GM19395 (cell line): ENCODE results near the gene MLST8.
A peak's percentile ranks its signal among the peaks of the same experiment; 100 is the strongest.

Source experiments
- ATAC-seq: cut with Tn5 transposase; IDR thresholded peaks from one replicate; pipeline ENCODE4 v1.9.1; 2021; ENCODE audit warnings: mild to moderate bottlenecking, moderate library complexity; ENCODE audit not compliant: unreplicated experiment

Gene MLST8, protein sequence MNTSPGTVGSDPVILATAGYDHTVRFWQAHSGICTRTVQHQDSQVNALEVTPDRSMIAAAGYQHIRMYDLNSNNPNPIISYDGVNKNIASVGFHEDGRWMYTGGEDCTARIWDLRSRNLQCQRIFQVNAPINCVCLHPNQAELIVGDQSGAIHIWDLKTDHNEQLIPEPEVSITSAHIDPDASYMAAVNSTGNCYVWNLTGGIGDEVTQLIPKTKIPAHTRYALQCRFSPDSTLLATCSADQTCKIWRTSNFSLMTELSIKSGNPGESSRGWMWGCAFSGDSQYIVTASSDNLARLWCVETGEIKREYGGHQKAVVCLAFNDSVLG

DNA sequence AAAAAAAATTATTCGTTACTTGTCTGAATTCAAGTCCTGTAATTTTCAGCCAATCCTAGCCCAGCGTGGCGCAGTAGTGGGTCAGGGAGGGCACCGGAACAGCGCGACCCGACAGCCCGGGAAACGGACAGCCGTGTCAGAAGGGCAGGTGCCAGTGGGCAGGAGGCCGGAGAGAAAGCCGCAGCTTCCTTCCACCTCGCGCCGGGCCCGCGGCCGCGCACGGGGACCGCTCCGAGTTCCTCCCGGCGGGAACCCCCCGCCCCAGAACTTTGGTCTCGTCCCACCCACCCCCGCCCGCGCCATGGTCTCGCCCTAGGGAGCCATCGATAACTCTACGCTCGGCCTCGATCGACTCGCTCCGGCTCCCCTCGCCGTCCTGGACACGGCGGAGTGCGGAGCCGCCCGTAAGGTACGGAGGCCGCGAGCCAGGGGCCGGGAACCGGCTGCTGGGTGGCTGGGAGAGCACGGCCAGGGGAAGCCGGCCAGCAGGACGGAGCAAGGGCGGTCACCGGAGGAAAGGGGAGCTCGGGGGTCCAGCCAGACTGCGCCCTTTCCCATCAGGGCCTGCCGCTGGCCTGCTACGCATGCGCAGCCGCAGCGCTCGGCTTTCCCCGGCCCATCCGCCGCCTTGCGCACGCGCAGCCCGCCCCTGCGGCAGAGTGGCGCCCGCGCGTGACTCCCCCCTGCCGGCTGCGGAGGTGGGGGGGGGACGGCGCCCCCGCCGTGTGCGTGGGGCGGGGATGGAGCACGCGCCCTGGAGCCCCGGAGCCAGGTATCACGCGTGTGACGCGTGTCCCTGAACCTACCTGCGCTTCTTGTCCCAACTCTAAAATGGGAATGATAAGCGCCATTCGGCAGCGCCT lies at the start of gene MLST8:
MLST8 (plus strand) TSS at position 351 of the 863 bp plus-strand sequence. CDS start 632 bp downstream, outside the sequence.
- ATAC-seq, result peak; percentile 72

DNA sequence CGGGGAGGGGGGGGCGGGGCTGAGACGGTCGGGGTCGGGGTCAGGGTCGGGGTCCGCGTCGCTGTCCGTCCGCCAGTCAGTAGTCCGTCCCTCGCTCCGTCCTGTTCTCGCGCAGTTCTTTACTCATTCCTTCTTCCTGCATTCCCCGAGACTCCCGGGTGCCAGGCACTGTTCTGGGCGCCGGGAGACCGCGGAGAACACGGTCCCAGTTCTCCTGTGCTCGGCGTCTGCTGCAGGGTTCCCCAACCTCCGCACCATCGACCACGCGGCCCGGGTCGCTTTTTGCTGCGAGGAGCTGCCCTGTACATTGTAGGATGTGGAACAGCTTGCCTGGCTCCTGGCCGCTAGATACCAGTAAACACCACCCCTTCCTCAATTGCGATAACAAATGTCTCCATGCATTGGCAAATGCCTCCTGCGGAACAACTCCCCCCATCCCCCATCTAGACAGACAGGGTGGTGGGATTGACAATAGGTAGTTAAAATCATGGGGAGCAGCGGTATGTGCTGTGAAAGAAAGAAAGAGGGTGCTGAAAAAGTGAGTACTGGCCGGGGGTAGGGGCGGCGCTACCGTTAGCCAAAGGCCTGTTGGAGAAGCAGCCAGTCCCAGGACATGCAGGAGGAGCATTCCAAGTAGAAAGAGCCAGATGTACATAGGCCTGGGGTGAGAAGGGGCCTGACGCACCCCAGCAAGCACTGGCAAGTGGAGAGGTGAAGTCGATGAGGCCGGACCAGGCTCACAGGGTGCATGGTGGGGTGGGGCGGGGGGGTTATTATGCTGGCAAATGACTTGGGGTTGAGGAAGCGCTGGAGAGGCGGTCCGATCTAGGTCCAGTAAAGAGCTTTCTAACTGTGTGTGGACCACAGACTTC lies 49.0 kb upstream of the MLST8 start:
- no peak for ATAC-seq

DNA sequence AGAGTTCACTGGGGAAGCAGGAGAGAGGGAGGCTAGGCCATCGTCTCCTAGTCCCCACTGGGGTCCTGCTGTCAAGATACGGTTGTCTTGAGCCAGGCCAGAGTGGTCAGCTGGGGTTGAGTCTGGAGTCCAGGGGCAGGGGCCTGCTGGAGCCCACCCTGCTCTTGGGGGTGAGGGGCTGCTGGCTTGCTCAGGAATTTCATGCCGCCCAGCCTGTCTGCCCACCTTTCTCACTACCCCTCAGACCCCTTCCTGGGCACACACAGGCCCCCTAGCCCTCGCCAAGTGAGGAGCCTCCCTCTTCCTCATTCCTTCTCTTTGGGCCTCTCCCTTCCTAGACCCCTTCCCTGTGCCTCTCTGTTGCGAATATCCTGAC lies 48.4 kb upstream of the MLST8 start:
- ATAC-seq, result no peak

- no peak for ATAC-seq
Measured at GRCh38 chr16:2157480-2158261, 47.6 kb upstream of the MLST8 start.

DNA sequence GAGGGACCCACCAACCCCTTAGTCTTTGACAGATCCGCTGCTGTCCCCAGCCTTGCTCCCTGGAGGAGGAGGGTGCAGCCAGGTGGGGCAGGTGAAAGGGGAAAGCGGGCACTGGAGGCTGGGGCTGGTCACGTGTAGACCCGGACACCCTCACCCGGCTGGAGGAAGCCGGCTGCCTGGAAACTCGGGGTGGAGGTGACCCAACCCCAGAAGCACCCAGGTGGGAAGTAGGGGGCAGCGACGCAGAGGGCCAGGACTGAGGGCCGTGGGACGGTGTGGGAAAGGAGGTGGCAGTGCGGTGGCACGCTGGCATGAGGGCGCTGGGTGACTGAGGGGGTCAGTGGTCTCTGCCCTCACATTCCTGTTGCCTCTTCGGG lies 47.0 kb upstream of the MLST8 start:
- no peak for ATAC-seq

DNA sequence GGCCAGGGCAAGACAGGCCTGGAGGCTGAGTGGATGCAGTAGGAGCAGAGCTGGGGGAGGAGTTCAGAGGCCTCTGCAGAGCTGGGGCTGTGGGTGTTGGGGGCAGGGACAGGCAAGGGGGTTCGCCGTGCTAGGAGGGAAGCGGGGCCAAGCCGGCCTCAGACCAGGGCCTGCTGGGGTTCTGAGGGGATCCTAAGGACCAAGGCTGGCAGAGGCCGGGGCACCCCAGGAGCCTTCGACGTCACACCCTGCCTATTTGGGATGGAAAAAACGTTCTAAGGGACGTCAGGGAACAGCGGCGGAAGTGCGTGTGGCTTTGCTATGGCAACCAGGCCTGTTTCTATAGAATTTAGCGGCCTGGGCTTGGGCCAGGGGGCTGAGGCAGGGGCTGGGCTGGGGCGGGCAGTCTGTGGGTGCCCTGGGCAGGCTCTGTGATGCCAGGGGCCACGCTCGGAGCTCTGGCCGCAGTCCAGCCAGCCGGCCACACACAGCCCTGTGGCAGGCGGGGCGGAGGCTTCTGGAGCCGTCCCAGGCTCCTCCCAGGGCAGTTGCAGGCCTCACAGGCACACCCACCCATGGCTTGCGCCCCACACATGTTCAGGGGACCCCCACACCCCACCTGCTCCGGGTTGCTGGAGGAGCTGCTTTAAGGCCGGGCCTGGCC lies 45.9 kb upstream of the MLST8 start:
- ATAC-seq, result no peak

DNA sequence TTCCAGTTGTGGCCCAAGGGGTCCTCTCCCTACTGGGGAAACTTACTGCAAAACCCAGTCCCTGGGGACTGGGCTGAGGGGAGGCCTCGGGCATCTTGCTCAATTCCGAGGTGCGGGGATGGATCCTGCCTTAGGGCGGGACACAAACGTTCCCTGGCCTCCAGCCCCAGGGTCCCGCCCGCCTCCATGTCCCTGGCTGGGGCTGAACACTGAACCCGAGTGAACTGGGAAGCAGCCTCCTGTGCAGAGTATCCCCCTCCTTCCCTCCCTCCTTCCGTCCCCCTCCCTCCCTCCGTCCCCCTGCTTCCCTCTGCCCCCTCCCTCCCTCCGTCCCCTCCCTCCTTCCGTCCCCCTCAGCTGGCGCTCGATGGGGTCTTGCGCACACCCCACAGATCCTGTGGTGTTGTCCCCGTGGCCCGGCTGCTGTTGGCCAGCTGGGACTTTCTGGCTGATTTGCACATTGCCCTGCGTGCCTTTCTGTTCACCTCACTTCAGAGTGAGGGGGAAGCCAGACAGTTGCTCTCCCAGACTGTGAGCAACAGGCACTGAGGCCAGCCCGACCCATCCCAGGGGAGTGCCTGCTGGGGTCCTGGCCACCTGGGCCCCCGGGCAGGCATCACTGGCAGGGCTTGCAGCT lies 44.2 kb upstream of the MLST8 start:
- no peak for ATAC-seq

DNA sequence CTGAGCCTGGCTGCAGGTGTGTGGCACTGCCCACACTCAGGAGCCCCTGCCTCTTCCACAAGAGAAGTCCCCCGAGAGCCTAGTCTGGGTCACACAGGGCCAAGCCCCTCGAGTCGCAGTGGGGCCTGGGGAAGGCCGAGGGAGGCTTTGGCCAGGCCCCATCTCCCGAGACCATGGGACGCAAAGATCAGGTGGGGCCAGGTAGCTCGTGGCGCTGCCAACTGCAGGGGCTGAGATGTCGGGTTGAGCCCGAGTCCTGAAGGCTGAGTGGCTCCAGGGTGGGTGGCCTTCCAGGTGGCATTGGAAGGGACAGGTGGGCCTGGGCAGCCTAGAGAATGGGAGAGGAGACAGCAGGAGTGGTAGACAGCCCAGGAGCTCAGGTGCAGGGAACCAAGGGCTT lies 43.3 kb upstream of the MLST8 start:
- no peak for ATAC-seq

DNA sequence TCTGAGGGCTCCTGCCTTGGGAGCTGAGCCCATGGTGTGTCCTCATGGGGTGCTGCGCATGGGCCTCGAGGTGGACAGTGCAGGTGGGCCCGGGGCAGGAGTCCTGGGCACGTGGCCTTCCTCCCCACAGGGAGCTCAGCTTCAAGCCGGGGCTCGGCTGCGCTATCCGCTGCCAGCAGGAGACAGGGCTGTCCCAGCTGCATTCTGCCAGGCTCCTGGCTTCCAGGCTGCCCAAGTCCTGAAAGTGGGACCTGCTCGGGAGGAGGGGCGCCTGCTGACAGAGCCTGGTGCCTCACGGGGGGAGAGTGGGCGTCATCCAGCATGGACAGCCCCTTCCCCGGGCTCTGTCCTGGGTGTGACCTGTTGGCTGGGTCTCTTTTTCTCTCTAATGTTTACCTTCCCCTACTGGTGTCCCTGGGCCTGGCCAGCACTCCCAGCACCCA lies 42.6 kb upstream of the MLST8 start:
- no peak for ATAC-seq

DNA sequence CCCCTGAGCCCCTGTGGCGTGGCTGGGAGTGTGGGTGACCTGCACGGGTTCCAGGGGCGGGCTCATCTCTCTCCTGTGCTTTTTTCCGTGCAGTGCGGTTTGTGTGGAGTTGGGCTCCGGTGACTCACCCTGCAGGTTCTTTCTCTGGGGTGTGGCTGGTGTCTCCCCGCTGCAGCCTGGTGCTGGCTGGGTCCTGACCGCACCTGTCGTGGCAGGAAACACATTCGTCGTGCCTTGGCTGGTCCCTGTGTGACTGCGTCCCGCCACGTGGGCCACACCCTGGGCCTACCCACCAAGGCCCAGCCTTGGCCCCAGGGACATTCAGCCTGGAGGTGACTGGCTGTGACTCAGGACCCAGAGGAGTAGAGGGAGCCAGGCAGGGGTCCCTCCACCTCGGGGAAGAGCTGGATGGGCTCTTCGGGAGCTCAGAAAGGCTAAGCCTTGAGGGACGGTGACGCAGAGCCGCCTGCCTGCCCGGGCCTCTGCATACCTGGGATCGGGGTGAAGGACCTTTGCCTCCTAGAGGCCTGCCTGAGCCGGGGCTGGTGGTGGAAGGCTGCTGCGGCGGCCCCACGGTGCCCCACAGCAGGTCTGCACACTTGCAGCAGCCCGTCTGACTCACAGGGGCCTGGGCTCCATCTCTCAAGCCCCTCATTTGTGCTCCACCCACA lies 41.9 kb upstream of the MLST8 start:
- ATAC-seq, result no peak

DNA sequence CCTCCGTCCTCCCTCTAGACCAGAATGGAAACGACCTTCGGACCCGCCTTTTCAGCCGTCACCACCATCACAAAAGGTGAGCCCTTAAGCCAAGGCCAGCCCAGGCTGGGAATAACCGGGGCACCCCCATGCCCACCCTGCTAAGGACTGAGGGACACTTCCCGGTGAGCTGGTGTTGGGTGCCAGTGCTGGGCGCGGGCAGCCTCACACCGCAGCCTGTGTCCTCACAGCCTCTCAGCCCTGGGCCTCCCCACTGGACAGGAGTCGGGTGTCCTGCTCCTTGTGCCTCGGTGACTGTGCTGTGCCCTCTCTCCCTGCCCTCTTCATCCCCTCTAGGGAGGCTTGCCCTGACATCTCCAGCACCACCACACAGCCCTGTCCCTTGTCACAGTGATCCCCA lies 39.4 kb upstream of the MLST8 start:
- ATAC-seq, result no peak

DNA sequence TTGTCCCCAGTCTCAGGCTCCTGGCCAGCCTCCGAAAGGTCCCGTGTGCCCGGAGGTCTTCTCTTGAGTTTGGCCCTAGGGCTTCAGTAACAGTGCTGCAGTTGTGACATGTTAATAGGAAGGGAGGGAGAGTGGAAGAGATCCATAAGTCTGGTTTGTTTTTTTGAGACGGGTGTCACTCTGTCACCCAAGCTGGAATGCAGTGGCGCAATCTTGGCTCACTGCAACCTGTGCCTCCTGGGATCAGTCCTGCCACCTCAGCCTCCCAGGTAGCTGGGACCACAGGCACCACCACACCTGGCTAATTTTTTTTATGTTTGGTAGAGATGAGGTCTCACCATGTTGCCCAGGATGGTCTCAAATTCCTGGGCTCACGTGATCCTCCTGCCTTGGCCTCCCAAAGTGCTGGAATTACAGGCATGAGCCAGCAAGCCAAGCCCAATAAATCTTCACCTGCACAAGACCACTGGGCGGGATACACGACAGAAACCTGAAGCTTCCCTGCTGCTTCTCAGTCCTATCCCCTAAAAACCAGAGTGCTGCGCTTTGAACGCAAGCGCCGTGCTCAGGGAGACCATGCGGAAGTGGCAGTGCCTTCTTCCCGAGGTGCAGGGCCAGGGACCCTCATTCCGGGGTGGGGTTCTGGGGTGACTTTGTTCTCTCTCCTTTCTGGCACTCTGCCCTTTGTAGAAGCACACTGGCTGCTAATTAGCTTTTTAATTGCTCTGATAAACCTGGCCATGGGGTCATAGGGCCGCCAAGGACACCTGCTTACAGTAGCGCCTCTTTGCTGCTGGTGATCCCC lies 38.8 kb upstream of the MLST8 start:
- ATAC-seq, result no peak

GRCh38 chr16:2167068-2167638 lies 38.1 kb upstream of the MLST8 start:
- no peak for ATAC-seq

GRCh38 chr16:2170080-2170479 lies 35.2 kb upstream of the MLST8 start:
- ATAC-seq, result no peak

GRCh38 chr16:2170587-2171435 lies 34.4 kb upstream of the MLST8 start:
- no peak for ATAC-seq

- no peak for ATAC-seq
Measured at GRCh38 chr16:2171601-2172178, 33.6 kb upstream of the MLST8 start.
